ENCODE measurements around the gene TRHDE.

DNA sequence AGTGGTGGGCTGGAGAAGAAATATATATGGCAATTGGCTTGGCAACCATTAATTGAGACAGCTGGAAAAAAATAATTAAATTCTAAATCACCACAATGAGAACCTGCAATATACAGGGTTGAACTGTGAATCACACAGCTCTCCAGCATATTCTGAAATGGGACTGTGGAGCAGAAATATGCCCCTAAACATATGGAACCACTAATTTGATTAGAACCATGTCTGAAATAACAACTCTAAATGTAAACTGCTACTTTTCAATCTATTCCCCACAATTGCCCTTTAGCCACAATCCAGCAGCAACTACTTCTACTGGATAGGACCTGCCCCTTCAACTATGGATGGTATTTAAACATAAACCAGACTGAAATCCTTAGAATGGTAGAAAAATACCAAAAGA is 330.4 kb downstream of the TRHDE start:
- TF ChIP-seq, protein P1, sequence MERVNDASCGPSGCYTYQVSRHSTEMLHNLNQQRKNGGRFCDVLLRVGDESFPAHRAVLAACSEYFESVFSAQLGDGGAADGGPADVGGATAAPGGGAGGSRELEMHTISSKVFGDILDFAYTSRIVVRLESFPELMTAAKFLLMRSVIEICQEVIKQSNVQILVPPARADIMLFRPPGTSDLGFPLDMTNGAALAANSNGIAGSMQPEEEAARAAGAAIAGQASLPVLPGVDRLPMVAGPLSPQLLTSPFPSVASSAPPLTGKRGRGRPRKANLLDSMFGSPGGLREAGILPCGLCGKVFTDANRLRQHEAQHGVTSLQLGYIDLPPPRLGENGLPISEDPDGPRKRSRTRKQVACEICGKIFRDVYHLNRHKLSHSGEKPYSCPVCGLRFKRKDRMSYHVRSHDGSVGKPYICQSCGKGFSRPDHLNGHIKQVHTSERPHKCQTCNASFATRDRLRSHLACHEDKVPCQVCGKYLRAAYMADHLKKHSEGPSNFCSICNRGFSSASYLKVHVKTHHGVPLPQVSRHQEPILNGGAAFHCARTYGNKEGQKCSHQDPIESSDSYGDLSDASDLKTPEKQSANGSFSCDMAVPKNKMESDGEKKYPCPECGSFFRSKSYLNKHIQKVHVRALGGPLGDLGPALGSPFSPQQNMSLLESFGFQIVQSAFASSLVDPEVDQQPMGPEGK (CRISPR knock-in tag; IDR thresholded peaks at IDR 0.05; ENCODE audit: borderline replicate concordance): no peak
- TF ChIP-seq ZFP30 (CRISPR knock-in tag; IDR thresholded peaks at IDR 0.05) (no peak), ESRRG (CRISPR knock-in tag; IDR thresholded peaks at IDR 0.05) (no peak), ZC3H10 (CRISPR knock-in tag; IDR thresholded peaks at IDR 0.05) (no peak), SNAI2 (CRISPR knock-in tag; IDR thresholded peaks at IDR 0.05) (no peak), ZFP3 (CRISPR knock-in tag; IDR thresholded peaks at IDR 0.05) (no peak), GLIS3 (CRISPR knock-in tag; IDR thresholded peaks at IDR 0.05) (no peak), RARB (CRISPR knock-in tag; IDR thresholded peaks at IDR 0.05) (no peak), ZNF70 (CRISPR knock-in tag; IDR thresholded peaks at IDR 0.05) (no peak), ZNF8 (CRISPR knock-in tag; IDR thresholded peaks at IDR 0.05) (no peak)
- TF ChIP-seq, protein P2, sequence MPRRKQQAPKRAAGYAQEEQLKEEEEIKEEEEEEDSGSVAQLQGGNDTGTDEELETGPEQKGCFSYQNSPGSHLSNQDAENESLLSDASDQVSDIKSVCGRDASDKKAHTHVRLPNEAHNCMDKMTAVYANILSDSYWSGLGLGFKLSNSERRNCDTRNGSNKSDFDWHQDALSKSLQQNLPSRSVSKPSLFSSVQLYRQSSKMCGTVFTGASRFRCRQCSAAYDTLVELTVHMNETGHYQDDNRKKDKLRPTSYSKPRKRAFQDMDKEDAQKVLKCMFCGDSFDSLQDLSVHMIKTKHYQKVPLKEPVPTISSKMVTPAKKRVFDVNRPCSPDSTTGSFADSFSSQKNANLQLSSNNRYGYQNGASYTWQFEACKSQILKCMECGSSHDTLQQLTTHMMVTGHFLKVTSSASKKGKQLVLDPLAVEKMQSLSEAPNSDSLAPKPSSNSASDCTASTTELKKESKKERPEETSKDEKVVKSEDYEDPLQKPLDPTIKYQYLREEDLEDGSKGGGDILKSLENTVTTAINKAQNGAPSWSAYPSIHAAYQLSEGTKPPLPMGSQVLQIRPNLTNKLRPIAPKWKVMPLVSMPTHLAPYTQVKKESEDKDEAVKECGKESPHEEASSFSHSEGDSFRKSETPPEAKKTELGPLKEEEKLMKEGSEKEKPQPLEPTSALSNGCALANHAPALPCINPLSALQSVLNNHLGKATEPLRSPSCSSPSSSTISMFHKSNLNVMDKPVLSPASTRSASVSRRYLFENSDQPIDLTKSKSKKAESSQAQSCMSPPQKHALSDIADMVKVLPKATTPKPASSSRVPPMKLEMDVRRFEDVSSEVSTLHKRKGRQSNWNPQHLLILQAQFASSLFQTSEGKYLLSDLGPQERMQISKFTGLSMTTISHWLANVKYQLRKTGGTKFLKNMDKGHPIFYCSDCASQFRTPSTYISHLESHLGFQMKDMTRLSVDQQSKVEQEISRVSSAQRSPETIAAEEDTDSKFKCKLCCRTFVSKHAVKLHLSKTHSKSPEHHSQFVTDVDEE (CRISPR knock-in tag; IDR thresholded peaks at IDR 0.05): no peak
- TF ChIP-seq, protein P3, sequence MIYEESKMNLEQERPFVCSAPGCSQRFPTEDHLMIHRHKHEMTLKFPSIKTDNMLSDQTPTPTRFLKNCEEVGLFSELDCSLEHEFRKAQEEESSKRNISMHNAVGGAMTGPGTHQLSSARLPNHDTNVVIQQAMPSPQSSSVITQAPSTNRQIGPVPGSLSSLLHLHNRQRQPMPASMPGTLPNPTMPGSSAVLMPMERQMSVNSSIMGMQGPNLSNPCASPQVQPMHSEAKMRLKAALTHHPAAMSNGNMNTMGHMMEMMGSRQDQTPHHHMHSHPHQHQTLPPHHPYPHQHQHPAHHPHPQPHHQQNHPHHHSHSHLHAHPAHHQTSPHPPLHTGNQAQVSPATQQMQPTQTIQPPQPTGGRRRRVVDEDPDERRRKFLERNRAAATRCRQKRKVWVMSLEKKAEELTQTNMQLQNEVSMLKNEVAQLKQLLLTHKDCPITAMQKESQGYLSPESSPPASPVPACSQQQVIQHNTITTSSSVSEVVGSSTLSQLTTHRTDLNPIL (CRISPR knock-in tag; IDR thresholded peaks at IDR 0.05; ENCODE audit: low read depth): no peak
